Progenitor cell of endocrine pancreas (in vitro differentiated cells): ENCODE measurements around the gene ZNF488. TPM values are rescaled to one million over a fixed set of nuclear protein-coding genes. Genes with fewer than 3 reads are reported as not detected.

Source experiments
- DNase-seq: peaks from one replicate; pipeline ENCODE4 v3.0.0; 2021; ENCODE audit warnings: low spot score; ENCODE audit not compliant: unreplicated experiment
- H3K27ac Mint-ChIP-seq: 2 replicates; pipeline ENCODE4 v1.8.0; 2021; ENCODE audit warnings: mild to moderate bottlenecking, moderate library complexity, mixed read lengths
- H3K27me3 Mint-ChIP-seq: 2 replicates; pipeline ENCODE4 v1.8.0; 2021; ENCODE audit warnings: mixed read lengths
- H3K36me3 Mint-ChIP-seq: 2 replicates; pipeline ENCODE4 v1.8.0; 2022; ENCODE audit warnings: mixed read lengths; ENCODE audit not compliant: insufficient read depth
- H3K4me1 Mint-ChIP-seq: 2 replicates; pipeline ENCODE4 v1.8.0; 2021; ENCODE audit warnings: low read depth, mixed read lengths
- H3K4me3 Mint-ChIP-seq: 2 replicates; pipeline ENCODE4 v1.8.0; 2021; ENCODE audit warnings: low read depth, mild to moderate bottlenecking, moderate library complexity, mixed read lengths
- H3K9me3 Mint-ChIP-seq: 2 replicates; pipeline ENCODE4 v1.8.0; 2021; ENCODE audit warnings: low read depth, mixed read lengths
- CTCF ChIP-seq: fragments of 200-600 bp; sonication (generic); IDR thresholded peaks from one replicate; pipeline ENCODE4 v1.5.0; 2021; ENCODE audit warnings: antibody characterized with exemption, mild to moderate bottlenecking; ENCODE audit not compliant: unreplicated experiment
- total RNA-seq: library from RNA; stranded (reverse); gene quantifications from 2 replicates; pipeline ENCODE4 v1.2.1, GENCODE V29; 2021

ZNF488 gene
- total RNA-seq, 1 donor from 2014 or later: 1.0 TPM

GRCh38 chr10:47347303-47347675, 36.8 kb downstream of the ZNF488 start:
- peaks cover 2% of the 10 kb centered on the region for H3K4me1 Mint-ChIP-seq
- H3K4me3 Mint-ChIP-seq: no peak overlapping the region
- H3K27ac Mint-ChIP-seq: no peak overlapping the region
- H3K36me3 Mint-ChIP-seq: no peaks in the 10 kb centered on the region
- peaks cover 17% of the 10 kb centered on the region for H3K27me3 Mint-ChIP-seq
- no peak for TF ChIP-seq CTCF
- DNase-seq: no peak
- no peaks in the 10 kb centered on the region for H3K9me3 Mint-ChIP-seq

- DNase-seq: no peak
- no peak for TF ChIP-seq CTCF
- Mint-ChIP-seq H3K27me3 (peaks cover 17% of the 10 kb centered on the region), H3K4me1 (peaks cover 2% of the 10 kb centered on the region), H3K9me3 (no peaks in the 10 kb centered on the region), H3K27ac (no peak overlapping the region), H3K4me3 (no peak overlapping the region), H3K36me3 (no peaks in the 10 kb centered on the region)
Observed at GRCh38 chr10:47346581-47347302, 37.4 kb downstream of the ZNF488 start.

GRCh38 chr10:47344996-47345870, 38.9 kb downstream of the ZNF488 start:
- Mint-ChIP-seq H3K36me3 (no peaks in the 10 kb centered on the region), H3K9me3 (no peaks in the 10 kb centered on the region), H3K4me1 (peaks cover 2% of the 10 kb centered on the region), H3K4me3 (no peak overlapping the region), H3K27ac (no peak overlapping the region), H3K27me3 (peaks cover 20% of the 10 kb centered on the region)
- TF ChIP-seq CTCF: no peak
- DNase-seq: no peak

- no peak overlapping the region for H3K27ac Mint-ChIP-seq
- H3K4me3 Mint-ChIP-seq: no peak overlapping the region
- peaks cover 35% of the 10 kb centered on the region for H3K27me3 Mint-ChIP-seq
- peak; percentile 96 for TF ChIP-seq CTCF
- H3K4me1 Mint-ChIP-seq: no peaks in the 10 kb centered on the region
- H3K36me3 Mint-ChIP-seq: no peaks in the 10 kb centered on the region
- no peaks in the 10 kb centered on the region for H3K9me3 Mint-ChIP-seq
- peak; percentile 74 for DNase-seq
Observed at GRCh38 chr10:47340608-47341170, 43.4 kb downstream of the ZNF488 start.
